Skin of body (tissue), 2 donors: Measurements from ENCODE around the gene MRPS18A. TPM values are rescaled to one million over a fixed set of nuclear protein-coding genes. Genes with fewer than 3 reads are reported as not detected.
"Not testable (repeated sequence)": the region's sequence is repeated elsewhere in the genome, so short reads cannot be mapped to it uniquely, and the experiment has no call there.

Source experiments
- DNase-seq: peaks from one replicate; lab custom pipeline; 2025; lab: John Stamatoyannopoulos, UW
- total RNA-seq: library from RNA; depleted of rRNA; stranded (reverse); fragments of >200 nt; gene quantifications from one replicate; pipeline ENCODE4 v1.2.3, GENCODE V29; 2014

Gene MRPS18A
- total RNA-seq, 1 donor from 2014 or later, result 29.5 TPM

GRCh38 chr6:43636308-43636659 lies 51.3 kb downstream of the MRPS18A start:
- DNase-seq, result no peak

- peak; percentile 59 for DNase-seq
Measured at GRCh38 chr6:43635387-43636307, 51.9 kb downstream of the MRPS18A start, which contains the start of gene MAD2L1BP. TSS of gene MAD2L1BP (plus strand) at chr6:43635840. CDS start at chr6:43635876, 36 bp downstream.

- no peak for DNase-seq
Measured at GRCh38 chr6:43634702-43635303, 52.8 kb downstream of the MRPS18A start.

- not testable (repeated sequence) for DNase-seq
Measured at GRCh38 chr6:43633002-43633401, 54.6 kb downstream of the MRPS18A start.

- DNase-seq, result no peak
Measured at GRCh38 chr6:43630980-43631619, 56.5 kb downstream of the MRPS18A start.

- DNase-seq, result peak; percentile 98
Measured at GRCh38 chr6:43629505-43630300, 57.9 kb downstream of the MRPS18A start.

- peak; percentile 99 for DNase-seq
Measured at GRCh38 chr6:43629104-43629504, 58.5 kb downstream of the MRPS18A start, which contains the start of gene GTPBP2. TSS of gene GTPBP2 (minus strand) at chr6:43629264. CDS start at chr6:43629162, 102 bp downstream.

- no peak for DNase-seq
Measured at GRCh38 chr6:43628393-43629103, 59.0 kb downstream of the MRPS18A start.

- peak; percentile 71 for DNase-seq
Measured at GRCh38 chr6:43627008-43627825, 60.4 kb downstream of the MRPS18A start.

GRCh38 chr6:43625393-43625992 lies 62.1 kb downstream of the MRPS18A start:
- no peak for DNase-seq

- DNase-seq, result no peak
Measured at GRCh38 chr6:43624786-43625288, 62.8 kb downstream of the MRPS18A start.

- no peak for DNase-seq
Measured at GRCh38 chr6:43623880-43624785, 63.5 kb downstream of the MRPS18A start.

GRCh38 chr6:43622541-43622940 lies 65.0 kb downstream of the MRPS18A start:
- DNase-seq, result no peak

- no peak for DNase-seq
Measured at GRCh38 chr6:43621836-43622180, 65.8 kb downstream of the MRPS18A start.
